GM23338 (cell line): ENCODE data around the gene KCNG3. TPM values are rescaled to one million over a fixed set of nuclear protein-coding genes. Genes with fewer than 3 reads are reported as not detected.
A peak's percentile ranks its signal among the peaks of the same experiment; 100 is the strongest.

ENCODE experiments used
- ATAC-seq: fragments of 200-7000 bp; cut with Tn5 transposase; 3 replicates; pipeline ENCODE4 v1.9.1; 2020
- DNase-seq: peaks from one replicate; pipeline ENCODE4 v3.0.0-alpha.2; 2015; ENCODE audit warnings: low spot score
- H2AFZ ChIP-seq: fragments of 200-600 bp; sonication (generic); 2 replicates; pipeline ENCODE4 v1.8.0; 2016; ENCODE audit warnings: antibody characterized with exemption, mild to moderate bottlenecking, moderate library complexity
- H3F3A ChIP-seq: fragments of 200-600 bp; sonication (generic); replicated peaks from 2 replicates; pipeline ENCODE4 v1.8.0; 2017; ENCODE audit warnings: antibody characterized with exemption, mixed run types, low read depth
- H3K27ac ChIP-seq: fragments of 200-600 bp; sonication (generic); 2 replicates; pipeline ENCODE4 v1.6.1; 2016; ENCODE audit warnings: low read depth
- H3K27me3 ChIP-seq: fragments of 200-600 bp; sonication (generic); 2 replicates; pipeline ENCODE4 v1.8.0; 2016; ENCODE audit warnings: mild to moderate bottlenecking, mixed run types, moderate library complexity; ENCODE audit not compliant: insufficient read depth
- H3K36me3 ChIP-seq: fragments of 200-600 bp; sonication (generic); 2 replicates; pipeline ENCODE4 v1.8.0; 2016; ENCODE audit warnings: mild to moderate bottlenecking; ENCODE audit not compliant: insufficient read depth
- H3K4me1 ChIP-seq: fragments of 200-600 bp; sonication (generic); 2 replicates; pipeline ENCODE4 v1.8.0; 2016; ENCODE audit warnings: mild to moderate bottlenecking, moderate library complexity; ENCODE audit not compliant: insufficient read depth
- H3K4me2 ChIP-seq: fragments of 200-600 bp; sonication (generic); 2 replicates; pipeline ENCODE4 v1.7.1; 2017; ENCODE audit warnings: mixed run types
- H3K4me3 ChIP-seq: fragments of 200-600 bp; sonication (generic); 2 replicates; pipeline ENCODE4 v1.6.1; 2016; ENCODE audit warnings: mixed run types
- H3K79me2 ChIP-seq: fragments of 200-600 bp; sonication (generic); replicated peaks from 2 replicates; pipeline ENCODE4 v1.8.0; 2017; ENCODE audit warnings: mild to moderate bottlenecking; ENCODE audit not compliant: insufficient read depth
- H3K9me2 ChIP-seq: fragments of 200-600 bp; sonication (generic); 2 replicates; pipeline ENCODE4 v1.8.0; 2017; ENCODE audit not compliant: insufficient read depth
- H4K20me1 ChIP-seq: fragments of 200-600 bp; sonication (generic); replicated peaks from 2 replicates; pipeline ENCODE4 v1.8.0; 2017; ENCODE audit warnings: mild to moderate bottlenecking; ENCODE audit not compliant: insufficient read depth
- H3K27ac Mint-ChIP-seq: 2 replicates; pipeline ENCODE4 v1.8.0; 2020; ENCODE audit warnings: inconsistent platforms, mild to moderate bottlenecking, moderate library complexity, mixed read lengths
- H3K27me3 Mint-ChIP-seq: 3 replicates; pipeline ENCODE4 v1.8.0; 2022; ENCODE audit warnings: low read depth, mild to moderate bottlenecking, moderate library complexity, mixed read lengths, inconsistent platforms; ENCODE audit not compliant: insufficient read depth, poor library complexity
- H3K36me3 Mint-ChIP-seq: 3 replicates; pipeline ENCODE4 v1.8.0; 2021; ENCODE audit warnings: low read depth, mild to moderate bottlenecking, inconsistent platforms, moderate library complexity, mixed read lengths
- H3K4me1 Mint-ChIP-seq: 3 replicates; pipeline ENCODE4 v1.8.0; 2020; ENCODE audit warnings: mild to moderate bottlenecking, inconsistent platforms, mixed read lengths
- H3K4me3 Mint-ChIP-seq: 3 replicates; pipeline ENCODE4 v1.8.0; 2021; ENCODE audit warnings: moderate library complexity, mild to moderate bottlenecking, inconsistent platforms, mixed read lengths
- H3K9me3 Mint-ChIP-seq: 3 replicates; pipeline ENCODE4 v1.8.0; 2020; ENCODE audit warnings: moderate library complexity, mild to moderate bottlenecking, inconsistent platforms, mixed read lengths
- CTCF ChIP-seq, 2 experiments: fragments of 200-600 bp in 1 of 2; sonication (generic) in 1 of 2; conservative IDR thresholded peaks; 2 replicates each; pipeline versions ENCODE4 v1.5.1 to v1.6.1; 2016 to 2017; ENCODE audit warnings: antibody characterized with exemption in 2 of 2, low read depth in 2 of 2, mild to moderate bottlenecking in 2 of 2, moderate library complexity in 1 of 2
- ETS1 ChIP-seq: IDR thresholded peaks from 2 replicates; pipeline ENCODE4 v1.6.1; 2016; ENCODE audit warnings: antibody characterized with exemption
- JUNB ChIP-seq: IDR thresholded peaks from one replicate; pipeline ENCODE4 v1.6.1; 2016; ENCODE audit warnings: antibody characterized with exemption; ENCODE audit not compliant: unreplicated experiment
- NANOG ChIP-seq: IDR thresholded peaks from 2 replicates; pipeline ENCODE4 v1.6.1; 2016; ENCODE audit warnings: antibody characterized with exemption, borderline replicate concordance
- POLR2AphosphoS5 ChIP-seq: IDR thresholded peaks from 2 replicates; pipeline ENCODE4 v1.6.1; 2016; ENCODE audit warnings: antibody characterized with exemption, low read depth
- STAT1 ChIP-seq: IDR thresholded peaks from one replicate; pipeline ENCODE4 v1.6.1; 2016; ENCODE audit warnings: antibody characterized with exemption; ENCODE audit not compliant: unreplicated experiment
- ZNF331 ChIP-seq: fragments of 250-450 bp; sonication (Bioruptor Pico); IDR thresholded peaks from 2 replicates; pipeline ENCODE4 v1.5.0; 2020; ENCODE audit warnings: low read depth, mild to moderate bottlenecking, moderate library complexity
- polyA plus RNA-seq: library from polyadenylated mRNA; unstranded; fragments of >200 nt; fragmentation: Nextera tagmentation; extraction: Ambion mirVana; gene quantifications from 2 replicates; pipeline ENCODE4 v1.2.1, GENCODE V29; 2016
- total RNA-seq: library from RNA; depleted of rRNA; stranded (reverse); fragments of >200 nt; shearing (Covaris generic); gene quantifications from 2 replicates; pipeline ENCODE4 v1.2.3, GENCODE V29; 2014
- TF ChIP-seq, protein P1 (sequence below): fragments of 250-450 bp; sonication (Bioruptor Pico); IDR thresholded peaks from 2 replicates; pipeline ENCODE4 v1.5.0; 2020; ENCODE audit warnings: mild to moderate bottlenecking, moderate library complexity

The KCNG3 gene
- total and polyA plus RNA-seq, 2 experiments from 2014 or later: 2.5 to 36.2 TPM

- peaks cover 7% of the 10 kb centered on the region for H3K4me1 Mint-ChIP-seq
These were observed 22.7 kb upstream of the KCNG3 start for GRCh38 chr2:42516418-42516901.

More at GRCh38 chr2:42516418-42516901, 22.7 kb upstream of the KCNG3 start:
- Histone ChIP-seq H3K9me2 (no peaks in the 10 kb centered on the region), H3K4me3 (no peak overlapping the region), H3K4me1 (0 out of 2 replicates have a peak, but pooled peaks cover 3% of the 10 kb centered on the region), H3K27ac (0 out of 2 replicates have a peak overlapping the region, but pooled peaks have one; percentile 47), H3F3A (no peaks in the 10 kb centered on the region), H2AFZ (no peak overlapping the region), H3K27me3 (no peaks in the 10 kb centered on the region), H3K4me2 (no peak overlapping the region), H4K20me1 (no peaks in the 10 kb centered on the region), H3K79me2 (no peaks in the 10 kb centered on the region), H3K36me3 (no peaks in the 10 kb centered on the region)
- Mint-ChIP-seq H3K27ac (no peak overlapping the region), H3K36me3 (no peaks in the 10 kb centered on the region), H3K4me3 (no peak overlapping the region), H3K27me3 (peaks cover 5% of the 10 kb centered on the region), H3K9me3 (no peaks in the 10 kb centered on the region)
- ATAC-seq (no peak), DNase-seq (no peak)
- TF ChIP-seq CTCF (conservative IDR thresholded peaks at IDR 0.05; ENCODE audit: low read depth in 2 of 2): no peak
- TF ChIP-seq POLR2AphosphoS5: no peak
- TF ChIP-seq STAT1: no peak
- TF ChIP-seq NANOG: no peak
- no peak for TF ChIP-seq ZNF331 (CRISPR knock-in tag)
- TF ChIP-seq, protein P1, sequence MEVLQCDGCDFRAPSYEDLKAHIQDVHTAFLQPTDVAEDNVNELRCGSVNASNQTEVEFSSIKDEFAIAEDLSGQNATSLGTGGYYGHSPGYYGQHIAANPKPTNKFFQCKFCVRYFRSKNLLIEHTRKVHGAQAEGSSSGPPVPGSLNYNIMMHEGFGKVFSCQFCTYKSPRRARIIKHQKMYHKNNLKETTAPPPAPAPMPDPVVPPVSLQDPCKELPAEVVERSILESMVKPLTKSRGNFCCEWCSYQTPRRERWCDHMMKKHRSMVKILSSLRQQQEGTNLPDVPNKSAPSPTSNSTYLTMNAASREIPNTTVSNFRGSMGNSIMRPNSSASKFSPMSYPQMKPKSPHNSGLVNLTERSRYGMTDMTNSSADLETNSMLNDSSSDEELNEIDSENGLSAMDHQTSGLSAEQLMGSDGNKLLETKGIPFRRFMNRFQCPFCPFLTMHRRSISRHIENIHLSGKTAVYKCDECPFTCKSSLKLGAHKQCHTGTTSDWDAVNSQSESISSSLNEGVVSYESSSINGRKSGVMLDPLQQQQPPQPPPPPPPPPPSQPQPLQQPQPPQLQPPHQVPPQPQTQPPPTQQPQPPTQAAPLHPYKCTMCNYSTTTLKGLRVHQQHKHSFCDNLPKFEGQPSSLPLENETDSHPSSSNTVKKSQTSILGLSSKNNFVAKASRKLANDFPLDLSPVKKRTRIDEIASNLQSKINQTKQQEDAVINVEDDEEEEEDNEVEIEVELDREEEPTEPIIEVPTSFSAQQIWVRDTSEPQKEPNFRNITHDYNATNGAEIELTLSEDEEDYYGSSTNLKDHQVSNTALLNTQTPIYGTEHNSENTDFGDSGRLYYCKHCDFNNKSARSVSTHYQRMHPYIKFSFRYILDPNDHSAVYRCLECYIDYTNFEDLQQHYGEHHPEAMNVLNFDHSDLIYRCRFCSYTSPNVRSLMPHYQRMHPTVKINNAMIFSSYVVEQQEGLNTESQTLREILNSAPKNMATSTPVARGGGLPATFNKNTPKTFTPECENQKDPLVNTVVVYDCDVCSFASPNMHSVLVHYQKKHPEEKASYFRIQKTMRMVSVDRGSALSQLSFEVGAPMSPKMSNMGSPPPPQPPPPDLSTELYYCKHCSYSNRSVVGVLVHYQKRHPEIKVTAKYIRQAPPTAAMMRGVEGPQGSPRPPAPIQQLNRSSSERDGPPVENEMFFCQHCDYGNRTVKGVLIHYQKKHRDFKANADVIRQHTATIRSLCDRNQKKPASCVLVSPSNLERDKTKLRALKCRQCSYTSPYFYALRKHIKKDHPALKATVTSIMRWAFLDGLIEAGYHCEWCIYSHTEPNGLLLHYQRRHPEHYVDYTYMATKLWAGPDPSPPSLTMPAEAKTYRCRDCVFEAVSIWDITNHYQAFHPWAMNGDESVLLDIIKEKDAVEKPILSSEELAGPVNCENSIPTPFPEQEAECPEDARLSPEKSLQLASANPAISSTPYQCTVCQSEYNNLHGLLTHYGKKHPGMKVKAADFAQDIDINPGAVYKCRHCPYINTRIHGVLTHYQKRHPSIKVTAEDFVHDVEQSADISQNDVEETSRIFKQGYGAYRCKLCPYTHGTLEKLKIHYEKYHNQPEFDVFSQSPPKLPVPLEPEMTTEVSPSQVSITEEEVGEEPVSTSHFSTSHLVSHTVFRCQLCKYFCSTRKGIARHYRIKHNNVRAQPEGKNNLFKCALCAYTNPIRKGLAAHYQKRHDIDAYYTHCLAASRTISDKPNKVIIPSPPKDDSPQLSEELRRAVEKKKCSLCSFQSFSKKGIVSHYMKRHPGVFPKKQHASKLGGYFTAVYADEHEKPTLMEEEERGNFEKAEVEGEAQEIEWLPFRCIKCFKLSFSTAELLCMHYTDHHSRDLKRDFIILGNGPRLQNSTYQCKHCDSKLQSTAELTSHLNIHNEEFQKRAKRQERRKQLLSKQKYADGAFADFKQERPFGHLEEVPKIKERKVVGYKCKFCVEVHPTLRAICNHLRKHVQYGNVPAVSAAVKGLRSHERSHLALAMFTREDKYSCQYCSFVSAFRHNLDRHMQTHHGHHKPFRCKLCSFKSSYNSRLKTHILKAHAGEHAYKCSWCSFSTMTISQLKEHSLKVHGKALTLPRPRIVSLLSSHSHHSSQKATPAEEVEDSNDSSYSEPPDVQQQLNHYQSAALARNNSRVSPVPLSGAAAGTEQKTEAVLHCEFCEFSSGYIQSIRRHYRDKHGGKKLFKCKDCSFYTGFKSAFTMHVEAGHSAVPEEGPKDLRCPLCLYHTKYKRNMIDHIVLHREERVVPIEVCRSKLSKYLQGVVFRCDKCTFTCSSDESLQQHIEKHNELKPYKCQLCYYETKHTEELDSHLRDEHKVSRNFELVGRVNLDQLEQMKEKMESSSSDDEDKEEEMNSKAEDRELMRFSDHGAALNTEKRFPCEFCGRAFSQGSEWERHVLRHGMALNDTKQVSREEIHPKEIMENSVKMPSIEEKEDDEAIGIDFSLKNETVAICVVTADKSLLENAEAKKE (CRISPR knock-in tag): no peak
- TF ChIP-seq ETS1: no peak
- no peak for TF ChIP-seq JUNB
